Activated CD8-positive, alpha-beta memory T cell treated with anti-CD3 and anti-CD28 coated beads, Interleukin-2, amount 50 U/mL, for 48 hours (primary cell): ENCODE results near the gene GNG13.

Experiments
- DNase-seq: peaks from one replicate; pipeline ENCODE4 v3.0.0-alpha.2; 2020

Gene GNG13

GRCh38 chr16:793414-793813 lies 7.1 kb downstream of the GNG13 start:
- DNase-seq: no peak

- DNase-seq: no peak
These were observed 8.1 kb downstream of the GNG13 start for GRCh38 chr16:792221-792995.

GRCh38 chr16:791131-791530 lies 9.4 kb downstream of the GNG13 start:
- no peak for DNase-seq

GRCh38 chr16:790086-790485 lies 10.4 kb downstream of the GNG13 start:
- DNase-seq: no peak

GRCh38 chr16:789191-789850 lies 11.2 kb downstream of the GNG13 start:
- DNase-seq: no peak

GRCh38 chr16:788399-789126 lies 12.0 kb downstream of the GNG13 start, which contains the start of gene CHTF18:
Gene CHTF18, plus strand, starts transcription at chr16:788620. Its CDS starts 65 bp downstream, at chr16:788685.
- DNase-seq: peak; percentile 96

- no peak for DNase-seq
These were observed 12.5 kb downstream of the GNG13 start, which contains the start of gene RPUSD1 for GRCh38 chr16:787978-788398. Gene RPUSD1, minus strand, starts transcription at chr16:788381. Its CDS starts 644 bp downstream, at chr16:787737.

GRCh38 chr16:787321-787966 lies 13.1 kb downstream of the GNG13 start:
- DNase-seq: no peak

- DNase-seq: peak; percentile 93
These were observed 14.7 kb downstream of the GNG13 start for GRCh38 chr16:785563-786535.

GRCh38 chr16:784431-784830 lies 16.1 kb downstream of the GNG13 start:
- DNase-seq: no peak

- no peak for DNase-seq
These were observed 17.0 kb downstream of the GNG13 start for GRCh38 chr16:783404-784161.

GRCh38 chr16:782766-783403 lies 17.6 kb downstream of the GNG13 start:
- DNase-seq: no peak

- DNase-seq: no peak
These were observed 18.3 kb downstream of the GNG13 start for GRCh38 chr16:782258-782657.

- DNase-seq: no peak
These were observed 19.1 kb downstream of the GNG13 start for GRCh38 chr16:781346-782010.

GRCh38 chr16:780296-780695 lies 20.2 kb downstream of the GNG13 start:
- DNase-seq: no peak

GRCh38 chr16:779561-779960 lies 21.0 kb downstream of the GNG13 start:
- no peak for DNase-seq

GRCh38 chr16:778909-779527 lies 21.5 kb downstream of the GNG13 start:
- DNase-seq: no peak

- DNase-seq: no peak
These were observed 22.1 kb downstream of the GNG13 start for GRCh38 chr16:778447-778846.

- DNase-seq: no peak
These were observed 22.7 kb downstream of the GNG13 start for GRCh38 chr16:777826-778225.
